NCI-H510A (cell line): ENCODE measurements around the gene KDSR.

Source experiments
- DNase-seq: peaks from one replicate; lab custom pipeline; 2025; lab: John Stamatoyannopoulos, UW

Gene KDSR

GRCh38 chr18:63367053-63367953 lies at the start of gene KDSR:
KDSR (minus strand) TSS chr18:63367206; CDS start chr18:63367118, 88 bp downstream.
- DNase-seq = peak; percentile 99

GRCh38 chr18:63412953-63413352 lies 45.9 kb upstream of the KDSR start:
- no peak for DNase-seq

GRCh38 chr18:63410792-63411191 lies 43.8 kb upstream of the KDSR start:
- DNase-seq = no peak

- DNase-seq = no peak
These were observed 42.3 kb upstream of the KDSR start for GRCh38 chr18:63409301-63409700.

GRCh38 chr18:63407734-63408133 lies 40.7 kb upstream of the KDSR start:
- DNase-seq = no peak

GRCh38 chr18:63405986-63406385 lies 39.0 kb upstream of the KDSR start:
- no peak for DNase-seq

- no peak for DNase-seq
These were observed 35.5 kb upstream of the KDSR start for GRCh38 chr18:63402246-63403162.

- DNase-seq = no peak
These were observed 32.3 kb upstream of the KDSR start for GRCh38 chr18:63399300-63399699.

GRCh38 chr18:63397349-63397748 lies 30.3 kb upstream of the KDSR start:
- no peak for DNase-seq

- no peak for DNase-seq
These were observed 28.5 kb upstream of the KDSR start for GRCh38 chr18:63395503-63395902.

- no peak for DNase-seq
These were observed 27.9 kb upstream of the KDSR start for GRCh38 chr18:63394954-63395353.

- DNase-seq = no peak
These were observed 20.9 kb upstream of the KDSR start for GRCh38 chr18:63387861-63388260.

GRCh38 chr18:63382843-63383242 lies 15.8 kb upstream of the KDSR start:
- no peak for DNase-seq

GRCh38 chr18:63379639-63379962 lies 12.6 kb upstream of the KDSR start:
- DNase-seq = no peak

- no peak for DNase-seq
These were observed 12.1 kb upstream of the KDSR start for GRCh38 chr18:63378919-63379638.

GRCh38 chr18:63377275-63377980 lies 10.4 kb upstream of the KDSR start:
- no peak for DNase-seq

GRCh38 chr18:63376538-63376937 lies 9.5 kb upstream of the KDSR start:
- no peak for DNase-seq

- DNase-seq = no peak
These were observed 7.5 kb upstream of the KDSR start for GRCh38 chr18:63374540-63374939.

GRCh38 chr18:63373161-63373560 lies 6.2 kb upstream of the KDSR start:
- DNase-seq = no peak

GRCh38 chr18:63368611-63369010 lies 1.6 kb upstream of the KDSR start:
- no peak for DNase-seq

- DNase-seq = peak; percentile 55
These were observed 573 bp downstream of the KDSR start for GRCh38 chr18:63366213-63367052.
